ENCODE data around the gene CUL4A.

Gene CUL4A

DNA sequence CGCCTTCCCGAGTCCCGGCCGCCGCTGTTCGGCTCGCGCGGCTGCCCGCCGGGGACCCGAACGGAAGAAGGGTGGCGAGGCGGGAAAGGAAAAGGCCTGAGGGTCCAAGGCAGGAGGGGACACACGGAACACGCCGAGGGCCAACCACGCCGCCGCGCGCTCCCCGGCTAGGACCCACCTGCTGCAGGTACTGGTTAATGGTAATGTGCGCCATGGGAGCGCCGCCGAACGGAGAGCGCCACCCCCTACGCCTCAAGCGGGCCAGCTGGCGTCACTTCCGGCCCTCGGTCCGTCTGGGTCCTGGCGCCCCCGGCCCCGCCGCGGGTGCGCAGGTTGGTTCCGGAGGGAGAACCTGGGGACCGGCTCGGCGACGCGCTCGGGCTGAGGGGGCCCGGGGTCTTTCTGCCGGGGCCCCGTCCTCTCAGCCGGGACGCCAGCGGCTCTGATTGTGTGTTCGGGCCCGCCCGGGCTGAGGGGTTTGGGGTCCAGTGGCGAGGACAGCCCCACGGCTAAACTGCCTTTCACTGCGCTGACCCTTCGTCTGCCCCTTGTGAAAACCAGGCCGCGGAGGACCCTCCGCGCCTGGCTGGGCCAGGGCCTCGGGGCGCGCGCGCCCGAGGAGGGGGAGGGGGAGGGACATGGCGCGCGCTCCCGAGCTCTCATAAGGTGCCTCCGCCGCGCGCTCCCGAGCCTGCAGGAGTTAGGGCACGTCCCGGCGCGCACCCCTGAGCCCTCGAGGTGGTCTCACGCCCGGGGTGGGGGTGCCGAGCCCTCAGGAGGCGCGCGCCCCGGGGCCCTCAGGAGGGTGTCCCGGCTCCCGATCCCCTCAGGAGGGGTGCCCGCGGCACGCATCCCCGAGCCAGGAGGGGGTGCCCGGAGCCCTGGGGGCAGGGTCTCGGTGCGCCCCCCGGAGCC lies 735 bp upstream of the CUL4A start, which contains the start of gene PCID2:
Gene PCID2 (minus strand): TSS at position 249 of the 915 bp plus-strand sequence. CDS start 35 bp downstream, at position 214.
- peak; percentile 77 for DNase-seq (ENCODE audit: low read depth)

DNA sequence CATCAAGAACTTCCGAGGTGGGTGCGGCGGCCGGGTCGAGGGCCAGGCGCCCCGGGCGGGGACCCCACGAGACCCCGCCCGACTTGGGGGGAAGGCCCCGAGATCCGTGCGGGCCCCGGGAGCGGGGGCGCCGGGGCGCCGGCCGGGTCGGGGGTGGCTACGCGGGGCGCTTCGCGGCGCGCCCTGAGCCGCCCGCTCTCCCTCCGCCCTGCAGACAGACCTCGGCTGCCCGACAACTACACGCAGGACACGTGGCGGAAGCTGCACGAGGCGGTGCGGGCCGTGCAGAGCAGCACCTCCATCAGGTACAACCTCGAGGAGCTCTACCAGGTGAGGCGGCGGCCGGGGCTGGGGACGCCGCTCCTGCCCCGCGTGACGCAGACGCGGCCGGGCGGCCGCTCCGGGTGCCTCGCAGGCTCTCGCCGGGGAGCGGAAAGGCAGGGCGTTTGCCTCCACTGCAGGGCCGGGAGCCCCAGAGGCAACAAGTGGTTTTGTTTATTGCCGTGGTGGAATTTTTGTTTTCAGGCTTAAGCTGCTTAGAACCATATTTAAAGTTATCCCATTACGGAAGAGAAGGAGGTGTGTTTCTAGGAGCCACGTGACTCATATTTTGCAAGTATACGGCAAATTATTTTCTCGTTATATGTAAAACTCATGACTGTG lies 477 bp downstream of the CUL4A start:
- no peak for DNase-seq (ENCODE audit: low read depth)

DNA sequence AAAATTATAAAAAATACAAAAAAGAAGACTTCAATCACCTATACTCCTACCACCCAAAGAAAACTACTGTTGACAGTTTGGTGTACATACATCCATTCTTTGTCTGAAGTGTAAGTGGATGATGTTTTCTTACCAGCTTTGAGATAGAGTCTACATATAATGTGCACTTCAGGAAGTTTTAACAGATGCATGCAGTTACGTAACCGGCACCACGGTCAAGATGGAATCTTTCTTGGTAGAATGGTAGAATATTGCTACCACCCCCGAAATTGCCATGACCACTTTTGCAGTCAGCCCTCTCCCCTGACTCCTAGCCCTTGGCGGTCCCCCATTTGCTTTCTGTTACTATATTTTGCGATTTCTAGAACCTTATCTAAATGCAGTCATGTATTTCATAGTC lies 1.4 kb downstream of the CUL4A start:
- DNase-seq (ENCODE audit: low read depth): no peak

- DNase-seq (ENCODE audit: low read depth): no peak
These were observed 2.4 kb downstream of the CUL4A start for GRCh38 chr13:113211774-113212173.

GRCh38 chr13:113216254-113217048 lies 7.0 kb downstream of the CUL4A start:
- no peak for DNase-seq (ENCODE audit: low read depth)

GRCh38 chr13:113218586-113218985 lies 9.2 kb downstream of the CUL4A start:
- DNase-seq (ENCODE audit: low read depth): no peak

DNA sequence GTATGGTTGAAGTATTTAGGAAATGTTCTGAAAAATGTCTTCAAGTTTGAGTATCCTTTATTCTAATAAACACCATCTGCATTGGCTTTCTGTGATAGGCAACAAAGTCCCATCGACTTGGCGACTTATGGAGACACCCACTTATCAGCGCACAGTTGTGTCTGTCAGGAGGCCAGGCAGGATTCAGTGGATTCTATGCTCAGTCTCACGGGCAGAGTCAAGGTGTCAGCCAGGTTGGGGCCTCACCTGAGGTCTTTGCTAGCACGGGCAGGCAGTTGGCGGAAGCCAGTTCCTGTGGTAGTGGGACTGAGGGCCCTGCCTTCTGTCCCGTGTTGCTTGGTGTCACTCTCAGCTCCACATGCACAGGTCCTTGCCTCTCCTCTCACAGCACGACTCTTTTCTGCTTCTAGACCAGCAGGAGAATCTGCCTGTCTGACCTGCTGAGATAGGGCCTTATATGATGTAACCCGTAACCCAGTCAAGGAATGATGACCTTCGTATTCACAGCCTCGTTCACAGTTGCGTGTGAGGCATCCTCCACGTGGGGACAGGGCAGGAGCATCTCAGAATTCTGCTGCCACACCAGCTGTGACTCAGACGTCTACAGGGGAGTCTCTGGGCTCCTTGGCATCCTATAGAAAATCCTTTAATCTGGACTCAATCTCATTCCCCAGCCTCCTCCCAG lies 10.0 kb downstream of the CUL4A start:
- no peak for DNase-seq (ENCODE audit: low read depth)

DNA sequence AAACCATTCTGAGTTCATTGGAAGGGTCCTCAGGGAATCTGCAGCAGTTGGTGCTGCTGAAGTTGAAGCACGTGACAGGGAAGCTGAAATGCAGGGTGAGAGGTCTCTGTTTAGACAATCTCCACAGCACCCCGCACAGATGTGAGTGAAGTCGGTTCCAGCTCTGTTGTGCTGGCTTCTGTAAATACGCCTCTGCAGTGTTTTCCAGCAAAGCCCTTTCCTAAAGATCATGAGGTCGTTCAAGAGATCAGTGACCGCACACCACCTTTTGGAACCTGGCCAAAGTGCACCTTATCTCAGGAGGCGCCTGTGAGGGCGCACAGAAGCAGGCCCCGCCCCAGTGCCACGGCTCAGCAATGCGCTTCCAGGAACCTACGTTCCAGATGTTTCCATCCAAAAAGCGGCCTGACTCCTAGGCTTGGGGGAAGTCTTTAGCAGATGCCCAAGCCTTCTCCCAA lies 10.8 kb downstream of the CUL4A start:
- DNase-seq (ENCODE audit: low read depth): no peak

GRCh38 chr13:113220877-113221276 lies 11.5 kb downstream of the CUL4A start:
- no peak for DNase-seq (ENCODE audit: low read depth)

DNA sequence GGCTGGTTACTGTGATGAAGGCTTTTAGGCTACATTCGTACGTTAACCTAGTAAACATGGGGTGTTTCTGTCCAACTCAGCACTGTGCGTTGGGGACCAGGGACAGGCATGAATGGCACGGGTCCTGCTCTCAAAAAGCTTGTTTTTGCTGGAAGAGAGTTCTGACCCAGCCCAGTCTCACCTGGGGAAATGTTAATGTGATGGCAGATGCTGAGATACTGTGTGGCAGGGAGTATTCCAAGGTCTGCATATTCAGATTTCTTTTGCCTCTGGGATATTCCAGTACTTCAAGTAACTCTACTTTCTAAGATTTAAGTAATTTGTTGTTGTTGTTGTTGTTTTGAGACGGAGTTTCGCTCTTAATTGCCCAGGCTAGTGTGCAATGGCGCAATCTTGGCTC lies 13.7 kb downstream of the CUL4A start:
- no peak for DNase-seq (ENCODE audit: low read depth)

- no peak for DNase-seq (ENCODE audit: low read depth)
These were observed 15.1 kb downstream of the CUL4A start for GRCh38 chr13:113224486-113224885.

DNA sequence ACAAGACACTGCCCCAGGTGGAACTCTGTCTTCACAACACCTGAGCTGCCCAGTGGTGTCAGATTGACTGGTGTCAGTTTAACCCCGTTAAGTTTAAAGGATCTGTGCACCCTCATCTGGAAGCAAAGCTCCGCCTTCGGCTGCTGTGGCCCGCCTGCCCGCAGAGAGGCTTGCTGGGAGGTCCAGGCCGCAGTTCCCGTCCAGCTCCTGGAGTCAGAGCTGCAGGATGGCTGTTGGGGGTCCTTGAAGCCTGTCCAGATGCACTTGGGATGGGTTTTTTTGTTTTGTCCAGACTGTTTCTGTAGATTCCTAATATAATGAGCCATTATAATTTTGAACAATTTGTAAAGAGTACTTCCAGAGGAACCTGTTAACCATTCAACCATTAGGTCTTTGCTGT lies 16.1 kb downstream of the CUL4A start:
- no peak for DNase-seq (ENCODE audit: low read depth)

DNA sequence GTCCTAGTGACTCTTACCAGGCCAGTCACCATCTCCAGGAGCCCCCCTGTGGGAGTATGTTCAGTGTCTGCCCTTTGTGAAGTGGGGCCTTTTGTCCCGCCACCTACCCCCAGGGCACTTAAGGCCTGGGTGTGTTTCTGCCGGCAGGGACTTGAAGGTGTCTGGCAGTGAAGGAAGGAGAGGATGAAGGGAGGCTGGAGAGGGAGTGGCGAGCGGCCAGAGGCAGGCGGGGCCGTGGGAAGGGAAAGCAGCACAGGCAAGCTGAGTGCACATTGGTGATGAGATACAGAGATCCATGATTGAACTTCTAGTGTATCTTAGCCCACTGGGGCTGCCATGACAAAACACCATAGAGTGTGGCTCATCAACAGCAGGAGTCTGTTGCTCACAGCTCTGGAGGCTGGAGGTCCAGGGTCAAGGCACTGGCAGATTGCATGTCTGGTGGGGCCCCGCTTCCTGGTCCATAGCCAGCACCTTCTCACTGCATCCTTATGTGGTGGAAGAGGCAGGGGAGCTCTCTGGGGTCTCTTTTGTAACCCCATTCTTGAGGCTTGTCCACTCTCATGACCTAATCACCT lies 17.5 kb downstream of the CUL4A start:
- DNase-seq (ENCODE audit: low read depth): no peak

DNA sequence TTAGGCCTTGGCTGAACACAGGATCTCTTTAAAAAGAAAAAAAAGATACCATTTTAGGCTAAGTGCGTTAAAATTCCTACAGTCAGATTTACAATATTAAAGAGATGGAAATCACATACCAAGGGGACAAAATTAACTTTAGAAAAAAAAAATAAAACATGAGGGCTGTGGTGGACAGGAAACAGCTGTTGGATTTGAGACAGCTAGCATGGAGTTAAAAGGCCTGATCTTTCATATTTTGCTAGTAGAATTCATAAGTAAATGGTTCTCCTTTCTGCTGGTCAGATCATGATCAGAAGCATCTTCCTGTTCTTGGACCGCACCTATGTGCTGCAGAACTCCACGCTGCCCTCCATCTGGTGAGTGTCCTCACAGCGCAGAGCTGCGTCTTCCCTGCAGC lies 19.7 kb downstream of the CUL4A start:
- DNase-seq (ENCODE audit: low read depth): no peak

DNA sequence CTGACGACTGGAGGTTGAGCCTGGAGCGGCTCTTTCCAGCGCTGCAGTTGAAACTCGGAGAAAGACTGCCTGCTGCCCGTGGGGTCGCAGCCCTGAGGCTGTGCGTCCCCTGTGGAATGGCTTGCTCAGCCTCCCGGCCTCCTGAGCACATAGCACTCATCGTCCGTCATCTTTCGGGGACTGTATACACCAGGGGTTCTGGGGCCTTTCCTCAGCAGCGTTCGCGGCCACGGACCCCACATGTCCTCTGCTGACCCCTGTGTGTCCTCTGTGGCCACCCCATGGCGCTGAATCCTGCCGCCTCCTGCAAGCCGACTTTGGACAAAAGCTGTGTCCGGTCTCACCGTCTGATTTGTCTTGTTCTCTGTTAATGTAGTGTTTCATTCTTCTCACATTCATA lies 20.4 kb downstream of the CUL4A start:
- no peak for DNase-seq (ENCODE audit: low read depth)

DNA sequence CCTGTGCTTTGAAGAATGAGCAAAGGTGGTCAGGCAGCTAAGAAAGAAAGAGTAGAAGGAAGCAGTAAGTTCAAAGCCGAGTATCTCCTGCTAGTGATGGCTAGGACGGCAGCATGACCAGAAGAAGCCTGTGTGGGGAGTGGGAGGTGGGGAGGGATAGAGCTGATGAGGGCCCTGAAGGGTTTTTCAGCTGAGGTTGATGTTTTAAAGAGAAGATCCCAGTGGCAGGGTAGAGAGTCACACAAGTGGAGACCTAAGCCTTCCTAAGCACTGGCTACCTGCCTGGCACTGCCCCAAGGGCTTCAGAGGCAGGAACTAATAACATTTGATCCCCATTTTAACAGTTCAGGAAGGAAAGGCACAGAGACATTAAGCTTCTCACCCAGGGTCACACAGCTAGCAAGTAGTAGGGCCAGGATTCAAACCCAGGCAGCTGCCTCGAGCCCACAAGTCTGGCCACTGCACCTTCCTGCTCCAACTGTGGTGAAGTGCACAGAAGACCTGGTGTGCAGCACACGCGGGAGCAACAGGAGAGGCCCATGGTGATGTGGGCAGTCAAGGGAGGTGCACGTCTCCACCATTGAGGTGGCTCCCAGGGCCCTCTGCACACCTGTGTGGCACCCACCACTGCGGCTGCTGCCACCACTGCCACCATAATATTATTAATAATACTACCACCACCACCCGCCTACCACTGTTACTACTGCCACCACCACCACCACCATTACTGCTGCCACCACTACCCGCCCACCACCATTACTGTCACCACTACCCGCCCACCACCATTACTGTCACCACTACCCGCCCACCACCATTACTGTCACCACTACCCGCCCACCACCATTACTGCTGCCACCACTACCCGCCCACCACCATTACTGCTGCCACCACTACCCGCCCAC lies 22.1 kb downstream of the CUL4A start:
- DNase-seq (ENCODE audit: low read depth): no peak

DNA sequence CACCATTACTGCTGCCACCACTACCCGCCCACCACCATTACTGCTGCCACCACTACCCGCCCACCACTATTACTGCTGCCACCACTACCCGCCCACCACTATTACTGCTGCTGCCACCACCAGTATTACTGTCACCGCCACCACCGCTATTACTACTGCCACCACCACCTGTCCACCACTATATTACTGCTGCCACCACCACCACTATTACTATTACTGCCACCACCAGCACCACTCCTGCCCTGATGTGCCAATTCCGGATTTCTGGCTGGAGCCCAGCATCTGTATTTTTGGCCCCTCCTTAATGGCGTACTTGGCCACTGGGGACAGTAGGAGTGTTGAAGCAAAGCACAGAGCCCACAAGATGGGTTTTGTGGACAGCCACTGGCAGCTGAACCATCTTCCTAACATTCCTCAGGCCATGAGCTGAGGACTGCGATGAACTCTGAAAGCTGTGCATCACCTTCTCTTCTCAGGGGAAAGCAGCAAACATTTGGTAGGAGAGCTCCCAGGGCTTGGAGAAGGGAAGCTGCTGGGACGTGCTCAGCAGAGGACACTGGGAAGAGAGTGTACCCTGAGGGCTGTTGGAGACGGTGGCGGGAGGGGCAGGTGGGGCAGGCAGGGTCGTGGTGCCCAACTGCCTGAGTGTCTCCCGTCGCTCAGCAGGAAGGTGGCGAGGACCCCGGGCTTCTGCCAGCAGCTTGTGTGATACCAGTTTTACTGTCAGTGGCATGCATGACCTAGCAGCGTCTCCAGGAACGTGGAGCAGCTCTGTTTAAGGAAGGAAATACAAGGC lies 23.0 kb downstream of the CUL4A start:
- no peak for DNase-seq (ENCODE audit: low read depth)

DNA sequence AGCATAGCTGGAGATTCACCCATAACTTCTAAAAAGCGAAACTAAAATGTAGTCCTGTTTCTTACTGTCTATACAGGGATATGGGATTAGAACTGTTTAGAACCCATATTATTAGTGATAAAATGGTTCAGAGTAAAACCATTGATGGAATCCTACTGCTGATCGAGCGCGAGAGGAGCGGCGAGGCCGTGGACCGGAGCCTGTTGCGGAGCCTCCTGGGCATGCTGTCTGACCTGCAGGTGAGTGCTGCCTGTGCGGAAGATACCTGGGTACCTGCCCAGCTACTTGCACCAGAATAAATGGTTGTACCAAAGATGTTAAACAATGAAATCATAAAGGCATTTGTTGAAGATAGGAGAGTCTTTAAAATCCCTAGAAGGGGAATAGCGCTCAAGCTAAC lies 23.7 kb downstream of the CUL4A start:
- no peak for DNase-seq (ENCODE audit: low read depth)

GRCh38 chr13:113238536-113238935 lies 29.1 kb downstream of the CUL4A start:
- no peak for DNase-seq (ENCODE audit: low read depth)

DNA sequence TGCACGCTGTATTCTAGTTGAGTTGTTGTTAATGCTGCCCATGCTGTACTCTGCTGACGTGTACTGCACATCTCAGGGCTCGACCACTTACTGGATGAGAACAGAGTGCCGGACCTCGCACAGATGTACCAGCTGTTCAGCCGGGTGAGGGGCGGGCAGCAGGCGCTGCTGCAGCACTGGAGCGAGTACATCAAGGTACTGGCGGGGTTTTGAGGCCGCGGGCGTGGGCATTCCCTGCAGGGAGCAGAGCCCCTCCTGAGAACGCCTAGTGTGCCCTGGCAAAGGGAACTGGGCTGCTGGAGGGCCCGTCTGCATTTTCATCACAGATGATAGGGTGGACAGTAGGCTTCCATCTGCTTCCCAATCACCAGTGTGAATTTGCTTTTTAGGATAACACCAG lies 29.9 kb downstream of the CUL4A start:
- no peak for DNase-seq (ENCODE audit: low read depth)

All from stimulated activated CD8-positive, alpha-beta memory T cell treated with anti-CD3 and anti-CD28 coated beads, Interleukin-7, amount 100 ng/mL, for 24 hours (primary cell).